Hepatocyte (in vitro differentiated cells): ENCODE data around the gene ZFYVE19.

Source experiments
- CTCF ChIP-seq: fragments of 200-600 bp; sonication (generic); IDR thresholded peaks from 2 replicates; pipeline ENCODE4 v1.5.1; 2016; ENCODE audit warnings: antibody characterized with exemption, mild to moderate bottlenecking; ENCODE audit not compliant: poor library complexity
- EZH2 ChIP-seq: fragments of 200-600 bp; sonication (generic); IDR thresholded peaks from 2 replicates; pipeline ENCODE4 v1.6.1; 2016; ENCODE audit warnings: antibody characterized with exemption, mild to moderate bottlenecking, borderline replicate concordance
- EZH2phosphoT487 ChIP-seq: fragments of 200-600 bp; sonication (generic); IDR thresholded peaks from one replicate; pipeline ENCODE4 v1.6.1; 2018; ENCODE audit warnings: antibody characterized with exemption, mild to moderate bottlenecking, low read depth, moderate library complexity; ENCODE audit not compliant: unreplicated experiment, severe bottlenecking

- TF ChIP-seq CTCF: no peak
- no peak for TF ChIP-seq EZH2
- no peak for TF ChIP-seq EZH2phosphoT487
Observed at GRCh38 chr15:40828447-40829036, 21.7 kb downstream of the ZFYVE19 start, which contains the start of gene PPP1R14D.
